Measurements from ENCODE around the gene SLC12A4. TPM values are rescaled to one million over a fixed set of nuclear protein-coding genes. Genes with fewer than 3 reads are reported as not detected.

The SLC12A4 gene
- total RNA-seq, 4 donors from 2014 or later, result 31.2 to 165 (median 72.2) TPM

GRCh38 chr16:67933805-67934204 is 34.6 kb downstream of the SLC12A4 start:
- WGBS, result 67% methylated on average over 1 of the region's 7 CpGs
- no peaks in the 10 kb centered on the region for H3K9me3 ChIP-seq
- peaks cover 19% of the 10 kb centered on the region for H3K4me1 ChIP-seq
- no peak overlapping the region for H3K27ac ChIP-seq
- no peak overlapping the region for H3K4me3 ChIP-seq
- H3K36me3 ChIP-seq, result peaks cover 22% of the 10 kb centered on the region
- DNase-seq (ENCODE audit: low spot score in 2 of 2), result no peak
- TF ChIP-seq POLR2A (IDR thresholded peaks at IDR 0.05) (no peak), CTCF (IDR thresholded peaks at IDR 0.05) (no peak), EP300 (IDR thresholded peaks at IDR 0.05) (no peak), POLR2AphosphoS5 (IDR thresholded peaks at IDR 0.05) (no peak)
- no peaks in the 10 kb centered on the region for H3K27me3 ChIP-seq

- 95% methylated on average over 2 of the region's 4 CpGs for WGBS
- H3K9me3 ChIP-seq, result no peaks in the 10 kb centered on the region
These were observed 36.0 kb downstream of the SLC12A4 start for GRCh38 chr16:67932462-67932840.

GRCh38 chr16:67931712-67932461 is 36.5 kb downstream of the SLC12A4 start, which contains the start of gene CTRL:
Gene CTRL, minus strand, starts transcription at chr16:67931862. Its CDS starts 10 bp downstream, at chr16:67931852.
- Histone ChIP-seq H3K9me3 (no peaks in the 10 kb centered on the region), H3K4me3 (no peak within 1 kb of the TSS), H3K27me3 (no peaks in the 10 kb centered on the region), H3K27ac (no peak within 1 kb of the TSS), H3K4me1 (peaks cover 20% of the 10 kb centered on the region), H3K36me3 (peaks cover 34% of the 10 kb centered on the region)
- 89% methylated on average over 5 of the region's 15 CpGs for WGBS
- no peak for DNase-seq (ENCODE audit: low spot score in 2 of 2)
- TF ChIP-seq POLR2A (IDR thresholded peaks at IDR 0.05) (no peak), POLR2AphosphoS5 (IDR thresholded peaks at IDR 0.05) (no peak), EP300 (IDR thresholded peaks at IDR 0.05) (no peak), CTCF (IDR thresholded peaks at IDR 0.05) (no peak)

More at GRCh38 chr16:67932462-67932840, 36.0 kb downstream of the SLC12A4 start:
- H3K27me3 ChIP-seq, result no peaks in the 10 kb centered on the region
- no peak overlapping the region for H3K4me3 ChIP-seq
- H3K36me3 ChIP-seq, result peaks cover 30% of the 10 kb centered on the region
- TF ChIP-seq EP300 (IDR thresholded peaks at IDR 0.05), result no peak
- no peak for TF ChIP-seq POLR2A (IDR thresholded peaks at IDR 0.05)
- TF ChIP-seq POLR2AphosphoS5 (IDR thresholded peaks at IDR 0.05), result no peak
- no peak for TF ChIP-seq CTCF (IDR thresholded peaks at IDR 0.05)
- DNase-seq (ENCODE audit: low spot score in 2 of 2), result no peak
- H3K4me1 ChIP-seq, result peaks cover 26% of the 10 kb centered on the region
- H3K27ac ChIP-seq, result no peak overlapping the region

- no peaks in the 10 kb centered on the region for H3K9me3 ChIP-seq
- TF ChIP-seq CTCF (IDR thresholded peaks at IDR 0.05), result no peak
- no peak for TF ChIP-seq POLR2AphosphoS5 (IDR thresholded peaks at IDR 0.05)
- no peak for TF ChIP-seq EP300 (IDR thresholded peaks at IDR 0.05)
- no peak for TF ChIP-seq POLR2A (IDR thresholded peaks at IDR 0.05)
- WGBS, result 90% methylated on average over 14 of the region's 17 CpGs
- peaks cover 27% of the 10 kb centered on the region for H3K4me1 ChIP-seq
- H3K27ac ChIP-seq, result no peak overlapping the region
- peaks cover 34% of the 10 kb centered on the region for H3K36me3 ChIP-seq
- H3K27me3 ChIP-seq, result no peaks in the 10 kb centered on the region
- H3K4me3 ChIP-seq, result no peak overlapping the region
- DNase-seq (ENCODE audit: low spot score in 2 of 2), result no peak
These were observed 37.7 kb downstream of the SLC12A4 start for GRCh38 chr16:67930678-67931211.

- Histone ChIP-seq H3K36me3 (peaks cover 34% of the 10 kb centered on the region), H3K27ac (no peak overlapping the region)
- 85% methylated on average over 11 of the region's 14 CpGs for WGBS
These were observed 38.2 kb downstream of the SLC12A4 start for GRCh38 chr16:67930191-67930590.

More at GRCh38 chr16:67930191-67930590, 38.2 kb downstream of the SLC12A4 start:
- Histone ChIP-seq H3K27me3 (no peaks in the 10 kb centered on the region), H3K4me1 (peaks cover 27% of the 10 kb centered on the region), H3K9me3 (no peaks in the 10 kb centered on the region), H3K4me3 (no peak overlapping the region)
- TF ChIP-seq POLR2A (IDR thresholded peaks at IDR 0.05) (no peak), POLR2AphosphoS5 (IDR thresholded peaks at IDR 0.05) (no peak), CTCF (IDR thresholded peaks at IDR 0.05) (no peak), EP300 (IDR thresholded peaks at IDR 0.05) (no peak)
- peak in 1 of 2 donors; percentile 59 for DNase-seq (ENCODE audit: low spot score in 2 of 2)

Measured in suprapubic skin (tissue), 4 donors.